Osteoblast (primary cell): Measurements from ENCODE around the gene MTMR2. TPM values are rescaled to one million over a fixed set of nuclear protein-coding genes. Genes with fewer than 3 reads are reported as not detected.

Source experiments
- DNase-seq: peaks from one replicate; pipeline ENCODE4 v3.0.0; 2011; ENCODE audit warnings: low spot score, mixed read lengths; ENCODE audit not compliant: insufficient read length; ENCODE audit errors: missing footprints
- H2AFZ ChIP-seq: 2 replicates; pipeline ENCODE4 v1.6.0; 2011; ENCODE audit warnings: mild to moderate bottlenecking, low read length
- H3K27ac ChIP-seq: 2 replicates; pipeline ENCODE4 v1.5.1; 2011; ENCODE audit warnings: mild to moderate bottlenecking, low read depth, low read length, moderate library complexity
- H3K27me3 ChIP-seq: 2 replicates; pipeline ENCODE4 v1.6.0; 2012; ENCODE audit warnings: mild to moderate bottlenecking, control low read depth, inconsistent platforms, low read length, moderate library complexity; ENCODE audit not compliant: insufficient read depth
- H3K36me3 ChIP-seq: 2 replicates; pipeline ENCODE4 v1.5.1; 2011; ENCODE audit warnings: mild to moderate bottlenecking, low read length, control low read depth, moderate library complexity; ENCODE audit not compliant: insufficient read depth
- H3K4me1 ChIP-seq: 2 replicates; pipeline ENCODE4 v1.5.1; 2011; ENCODE audit warnings: mild to moderate bottlenecking, low read length, control low read depth, moderate library complexity; ENCODE audit not compliant: insufficient read depth
- H3K4me2 ChIP-seq: 2 replicates; pipeline ENCODE4 v1.6.0; 2011; ENCODE audit warnings: mild to moderate bottlenecking, low read length; ENCODE audit not compliant: insufficient read depth
- H3K4me3 ChIP-seq: fragments of 200-600 bp; sonication (generic); 3 replicates; pipeline ENCODE4 v1.5.1; 2012; ENCODE audit warnings: mild to moderate bottlenecking, low read length, inconsistent platforms; ENCODE audit not compliant: insufficient read depth
- H3K79me2 ChIP-seq: 2 replicates; pipeline ENCODE4 v1.6.0; 2012; ENCODE audit warnings: mild to moderate bottlenecking, low read length, control low read depth, inconsistent platforms; ENCODE audit not compliant: insufficient read depth
- H3K9me3 ChIP-seq: 2 replicates; pipeline ENCODE4 v1.5.1; 2011; ENCODE audit warnings: low read depth, low read length, control low read depth
- H4K20me1 ChIP-seq: 2 replicates; pipeline ENCODE4 v1.6.0; 2012; ENCODE audit warnings: mild to moderate bottlenecking, low read length, control low read depth; ENCODE audit not compliant: insufficient read depth
- CTCF ChIP-seq: IDR thresholded peaks from 2 replicates; pipeline ENCODE4 v1.5.1; 2011; ENCODE audit warnings: mild to moderate bottlenecking, low read depth, low read length, moderate library complexity; ENCODE audit errors: extremely low read depth
- total RNA-seq: library from RNA; depleted of rRNA; stranded (reverse); fragments of >200 nt; gene quantifications from 2 replicates; pipeline ENCODE4 v1.2.3, GENCODE V29; 2012

Gene MTMR2
- total RNA-seq, 1 donor: 44.9 TPM

GRCh38 chr11:95831198-95831883, 92.6 kb downstream of the MTMR2 start:
- Histone ChIP-seq H4K20me1 (no peaks in the 10 kb centered on the region), H3K27me3 (no peaks in the 10 kb centered on the region), H3K79me2 (no peaks in the 10 kb centered on the region), H3K4me2 (no peak overlapping the region), H3K36me3 (peaks cover 36% of the 10 kb centered on the region), H2AFZ (no peak overlapping the region), H3K4me3 (no peak overlapping the region), H3K4me1 (peaks cover 29% of the 10 kb centered on the region), H3K27ac (peak overlapping the region; percentile 42), H3K9me3 (no peaks in the 10 kb centered on the region)
- TF ChIP-seq CTCF: no peak
- no peak for DNase-seq

- H2AFZ ChIP-seq: no peak overlapping the region
- H3K36me3 ChIP-seq: peaks cover 24% of the 10 kb centered on the region
- H3K4me1 ChIP-seq: peaks cover 19% of the 10 kb centered on the region
- H4K20me1 ChIP-seq: no peaks in the 10 kb centered on the region
- peak overlapping the region; percentile 5 for H3K27ac ChIP-seq
- no peak for TF ChIP-seq CTCF
- no peaks in the 10 kb centered on the region for H3K9me3 ChIP-seq
- H3K4me3 ChIP-seq: no peak overlapping the region
- H3K4me2 ChIP-seq: no peak overlapping the region
- no peaks in the 10 kb centered on the region for H3K27me3 ChIP-seq
- DNase-seq: peak; percentile 21
- H3K79me2 ChIP-seq: no peaks in the 10 kb centered on the region
These were observed 94.2 kb downstream of the MTMR2 start for GRCh38 chr11:95829580-95830259.

GRCh38 chr11:95827696-95828095, 96.2 kb downstream of the MTMR2 start:
- no peaks in the 10 kb centered on the region for H3K79me2 ChIP-seq
- H2AFZ ChIP-seq: no peak overlapping the region
- no peak for DNase-seq
- peaks cover 15% of the 10 kb centered on the region for H3K4me1 ChIP-seq
- H3K4me2 ChIP-seq: no peak overlapping the region
- no peaks in the 10 kb centered on the region for H3K9me3 ChIP-seq
- TF ChIP-seq CTCF: no peak
- no peak overlapping the region for H3K27ac ChIP-seq
- no peaks in the 10 kb centered on the region for H3K27me3 ChIP-seq
- H3K36me3 ChIP-seq: peaks cover 12% of the 10 kb centered on the region
- H3K4me3 ChIP-seq: no peak overlapping the region
- H4K20me1 ChIP-seq: no peaks in the 10 kb centered on the region

- Histone ChIP-seq H3K36me3 (peaks cover 9% of the 10 kb centered on the region), H3K27me3 (no peaks in the 10 kb centered on the region), H3K4me3 (no peak overlapping the region), H3K79me2 (no peaks in the 10 kb centered on the region), H2AFZ (no peak overlapping the region), H4K20me1 (no peaks in the 10 kb centered on the region), H3K4me2 (no peak overlapping the region), H3K4me1 (peaks cover 9% of the 10 kb centered on the region), H3K9me3 (no peaks in the 10 kb centered on the region), H3K27ac (no peak overlapping the region)
- peak; percentile 25 for DNase-seq
- TF ChIP-seq CTCF: no peak
These were observed 102.3 kb downstream of the MTMR2 start for GRCh38 chr11:95821640-95822039.
